Measurements from ENCODE around the gene CKB.

The CKB gene

DNA sequence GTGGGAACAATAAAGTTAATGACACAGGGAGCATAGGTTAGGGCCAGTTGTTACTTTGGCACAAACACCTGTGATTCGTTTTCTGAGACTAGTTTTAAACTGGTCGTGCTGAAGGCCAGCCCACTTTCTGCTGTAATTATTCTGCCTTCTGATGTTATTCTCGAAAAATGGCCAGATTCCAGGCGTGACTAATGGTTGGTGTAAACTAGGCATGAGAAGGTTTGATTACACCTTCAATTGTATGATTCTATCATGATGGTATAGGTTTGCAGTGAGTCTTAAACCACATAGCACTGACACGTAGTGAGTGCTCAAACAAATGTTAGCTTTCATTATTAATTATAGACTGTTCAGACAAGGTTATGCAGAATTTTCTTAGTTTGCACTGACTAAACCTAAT lies 39.0 kb downstream of the CKB start:
- DNase-seq, result no peak

DNA sequence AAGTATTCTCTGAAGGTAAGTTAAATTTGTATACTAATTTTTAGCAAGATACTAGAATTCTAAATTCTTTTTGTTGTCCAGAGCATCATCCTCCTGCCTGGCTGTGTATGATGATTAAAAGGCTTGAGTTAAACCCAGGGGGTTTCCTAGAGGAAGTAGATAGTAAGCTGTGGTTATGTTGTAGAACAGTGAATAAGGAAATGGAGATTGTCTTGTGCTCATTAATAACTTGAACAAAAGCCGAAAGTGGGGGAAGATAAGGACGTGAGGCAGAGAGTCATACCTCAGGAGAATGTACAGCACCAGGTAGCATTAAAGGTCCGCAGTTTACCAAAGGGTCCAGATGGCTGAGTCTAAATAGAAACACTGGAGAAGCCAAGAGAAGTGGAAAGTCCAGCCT lies 42.0 kb downstream of the CKB start:
- DNase-seq, result peak; percentile 36

DNA sequence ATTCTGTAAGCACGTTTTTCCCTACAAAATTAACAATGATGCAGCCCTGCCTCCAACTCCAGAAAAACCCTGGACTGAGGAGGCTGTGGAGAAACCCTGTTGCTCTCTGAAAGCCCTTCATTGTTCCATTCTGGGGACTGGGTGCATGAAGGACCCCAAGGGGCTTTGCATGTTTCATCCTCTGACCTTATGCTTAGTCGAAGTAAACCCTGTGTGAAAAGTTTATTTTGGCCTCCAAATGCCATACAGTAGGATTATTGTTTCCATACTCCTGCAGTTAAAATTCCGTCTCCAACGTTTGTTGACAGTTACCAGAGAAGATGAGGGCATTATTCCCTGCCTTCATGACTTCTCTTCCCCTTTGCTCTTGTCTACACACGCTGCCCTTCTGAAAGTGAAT lies 46.0 kb downstream of the CKB start:
- no peak for DNase-seq

DNA sequence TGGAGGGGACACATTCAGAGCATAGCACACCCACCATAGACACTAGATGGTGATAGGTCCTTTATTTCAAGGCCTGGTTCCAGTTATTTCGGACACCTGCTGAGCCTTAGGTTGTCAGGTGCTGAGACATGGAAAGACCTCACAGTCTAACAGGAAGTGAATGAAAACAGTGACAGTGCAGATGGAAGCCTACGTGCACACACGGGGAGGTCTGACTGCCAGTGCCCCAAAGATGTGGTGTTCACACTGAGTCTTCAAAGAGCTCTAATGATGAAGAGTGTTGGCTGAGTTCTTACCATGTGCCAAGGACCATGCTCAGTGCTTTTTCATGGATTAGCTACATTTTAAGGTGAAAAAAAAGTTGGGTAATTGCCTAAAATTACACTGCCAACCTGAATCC lies 46.6 kb downstream of the CKB start:
- no peak for DNase-seq

DNA sequence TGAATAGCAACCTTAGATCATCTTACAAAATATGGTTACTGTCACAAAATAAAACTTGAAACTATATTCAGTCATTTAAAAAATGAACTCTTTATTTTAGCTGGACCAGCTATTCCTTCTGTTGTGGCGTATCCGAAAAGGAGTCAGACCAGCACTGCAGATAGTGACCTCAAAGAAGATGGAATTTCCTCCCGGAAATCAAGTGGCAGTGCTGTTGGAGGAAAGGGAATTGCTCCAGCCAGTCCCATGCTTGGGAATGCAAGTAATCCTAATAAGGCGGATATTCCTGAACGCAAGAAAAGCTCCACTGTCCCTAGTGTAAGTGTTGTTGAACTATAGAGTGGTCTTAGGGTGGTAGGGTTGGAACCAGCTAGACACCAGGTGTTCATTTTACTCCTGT lies 47.7 kb downstream of the CKB start:
- no peak for DNase-seq

DNA sequence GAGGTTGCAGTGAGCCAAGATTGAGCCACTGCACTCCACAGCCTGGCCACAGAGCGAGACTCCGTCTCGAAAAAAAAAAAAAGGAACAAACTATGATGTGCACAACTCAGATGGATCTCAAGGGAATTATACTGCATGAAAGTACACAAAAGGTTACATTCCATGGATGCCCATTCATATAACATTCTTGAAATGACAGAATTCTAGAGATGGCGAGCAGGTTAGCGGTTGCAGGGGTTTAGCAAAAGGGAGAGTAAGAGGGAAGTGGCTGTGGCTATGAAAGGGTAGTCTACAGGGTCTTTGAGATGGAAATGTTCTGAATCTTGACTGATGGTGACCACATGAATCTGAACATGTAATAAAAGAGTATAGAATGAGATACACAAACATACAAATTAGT lies 49.7 kb downstream of the CKB start:
- DNase-seq, result no peak

Measured in CD4-positive, alpha-beta T cell treated with Interleukin-4 for 4 hours (primary cell).